ELR (cell line): ENCODE data around the gene LDB2.
"Not testable (repeated sequence)": the region's sequence is repeated elsewhere in the genome, so short reads cannot be mapped to it uniquely, and the experiment has no call there.

Experiments
- DNase-seq: peaks from one replicate; pipeline ENCODE4 v3.0.0-alpha.2; 2015; ENCODE audit warnings: low read depth

The LDB2 gene

GRCh38 chr4:16897991-16898827 is at the start of gene LDB2:
Gene LDB2, minus strand, starts transcription at chr4:16898645.
- DNase-seq = peak; percentile 72

- no peak for DNase-seq
Measured at GRCh38 chr4:16942491-16942890, 44.0 kb upstream of the LDB2 start.

- no peak for DNase-seq
Measured at GRCh38 chr4:16939178-16939577, 40.7 kb upstream of the LDB2 start.

- no peak for DNase-seq
Measured at GRCh38 chr4:16938512-16939040, 40.1 kb upstream of the LDB2 start.

GRCh38 chr4:16931339-16932305 is 33.2 kb upstream of the LDB2 start:
- DNase-seq = no peak

- no peak for DNase-seq
Measured at GRCh38 chr4:16926214-16926613, 27.8 kb upstream of the LDB2 start.

GRCh38 chr4:16918716-16919115 is 20.3 kb upstream of the LDB2 start:
- not testable (repeated sequence) for DNase-seq

- DNase-seq = peak; percentile 69
Measured at GRCh38 chr4:16916719-16917337, 18.4 kb upstream of the LDB2 start.

GRCh38 chr4:16916031-16916430 is 17.6 kb upstream of the LDB2 start:
- DNase-seq = no peak

GRCh38 chr4:16914208-16914607 is 15.8 kb upstream of the LDB2 start:
- peak; percentile 17 for DNase-seq

- no peak for DNase-seq
Measured at GRCh38 chr4:16912896-16913295, 14.5 kb upstream of the LDB2 start.

GRCh38 chr4:16909281-16909680 is 10.8 kb upstream of the LDB2 start:
- DNase-seq = no peak

GRCh38 chr4:16908377-16909021 is 10.1 kb upstream of the LDB2 start:
- no peak for DNase-seq

- DNase-seq = no peak
Measured at GRCh38 chr4:16900325-16900724, 1.9 kb upstream of the LDB2 start.

GRCh38 chr4:16896881-16897750 is 1.3 kb downstream of the LDB2 start:
- peak; percentile 66 for DNase-seq

GRCh38 chr4:16894406-16894805 is 4.0 kb downstream of the LDB2 start:
- peak; percentile 72 for DNase-seq

GRCh38 chr4:16893141-16893651 is 5.2 kb downstream of the LDB2 start:
- DNase-seq = no peak

- no peak for DNase-seq
Measured at GRCh38 chr4:16890651-16891050, 7.8 kb downstream of the LDB2 start.

- no peak for DNase-seq
Measured at GRCh38 chr4:16889945-16890344, 8.5 kb downstream of the LDB2 start.

GRCh38 chr4:16887887-16888286 is 10.6 kb downstream of the LDB2 start:
- no peak for DNase-seq
